Mucosa of descending colon (tissue), 3 donors: Measurements from ENCODE around the gene CCDC186. TPM values are rescaled to one million over a fixed set of nuclear protein-coding genes. Genes with fewer than 3 reads are reported as not detected.

Experiments used
- ATAC-seq: fragments of 200-7000 bp; cut with Tn5 transposase; one replicate; pipeline ENCODE4 v1.9.1; 2020; ENCODE audit warnings: mild to moderate bottlenecking, moderate library complexity
- DNase-seq, 3 donors: peaks; one replicate each; pipeline ENCODE4 v3.0.0-alpha.2; 2020
- H3K36me3 ChIP-seq: fragments of 200-600 bp; one replicate; pipeline ENCODE4 v1.8.0; 2021; ENCODE audit warnings: low read depth, mild to moderate bottlenecking
- H3K4me1 ChIP-seq: fragments of 200-600 bp; one replicate; pipeline ENCODE4 v1.8.0; 2021; ENCODE audit warnings: low read depth, mild to moderate bottlenecking
- H3K4me3 ChIP-seq: fragments of 200-600 bp; one replicate; pipeline ENCODE4 v1.8.0; 2021; ENCODE audit warnings: mild to moderate bottlenecking
- H3K9me3 ChIP-seq: fragments of 200-600 bp; one replicate; pipeline ENCODE4 v1.8.0; 2021; ENCODE audit warnings: mild to moderate bottlenecking
- CTCF ChIP-seq: fragments of 200-600 bp; IDR thresholded peaks from one replicate; pipeline ENCODE4 v1.8.0; 2022; ENCODE audit warnings: antibody characterized with exemption, mild to moderate bottlenecking
- intact Hi-C, 2 donors: fragments of 100-400 bp; cut with DNase I in 1 of 2; cut with micrococcal nuclease in 1 of 2; formaldehyde crosslinking; loops; one replicate each; pipeline versions ENCODE4 v1.11.0 to v1.11.1; 2022; cut with DNase I, micrococcal nuclease
- total RNA-seq, 3 donors: library from RNA; stranded (reverse); fragmentation: NEBNext Ultra II Directional in 2 of 3; extraction: Animal tissue kit (Norgen Biotek cat#: 25700) in 2 of 3; gene quantifications; one replicate each; pipeline versions ENCODE4 v1.2.1 to v1.2.4, GENCODE V29; 2021 to 2023
- donor health status: DM: no; HTN: no; CAD: no; lungs with moderate emphysema.
- donor health status: DM: no; HTN: no; CAD: no.
- donor health status: DM: no; HTN: yes; CAD: no.

Gene CCDC186
- total RNA-seq, 3 donors from 2014 or later = 36.4 to 54.8 (median 53.6) TPM

- no peak for DNase-seq
- no peak for ATAC-seq
- Histone ChIP-seq H3K4me3 (no peak overlapping the region), H3K4me1 (no peaks in the 10 kb centered on the region), H3K36me3 (no peaks in the 10 kb centered on the region), H3K9me3 (no peaks in the 10 kb centered on the region)
- intact Hi-C loops = no loop called here
- TF ChIP-seq CTCF = no peak
These were observed 38.1 kb upstream of the CCDC186 start for GRCh38 chr10:114212153-114212552.

- no peaks in the 10 kb centered on the region for H3K9me3 ChIP-seq
- no peak for ATAC-seq
- no peak for TF ChIP-seq CTCF
- intact Hi-C loops = no loop called here
- DNase-seq = no peak
- no peak overlapping the region for H3K4me3 ChIP-seq
- H3K4me1 ChIP-seq = no peaks in the 10 kb centered on the region
- no peaks in the 10 kb centered on the region for H3K36me3 ChIP-seq
These were observed 34.3 kb upstream of the CCDC186 start for GRCh38 chr10:114208351-114208750.

DNA sequence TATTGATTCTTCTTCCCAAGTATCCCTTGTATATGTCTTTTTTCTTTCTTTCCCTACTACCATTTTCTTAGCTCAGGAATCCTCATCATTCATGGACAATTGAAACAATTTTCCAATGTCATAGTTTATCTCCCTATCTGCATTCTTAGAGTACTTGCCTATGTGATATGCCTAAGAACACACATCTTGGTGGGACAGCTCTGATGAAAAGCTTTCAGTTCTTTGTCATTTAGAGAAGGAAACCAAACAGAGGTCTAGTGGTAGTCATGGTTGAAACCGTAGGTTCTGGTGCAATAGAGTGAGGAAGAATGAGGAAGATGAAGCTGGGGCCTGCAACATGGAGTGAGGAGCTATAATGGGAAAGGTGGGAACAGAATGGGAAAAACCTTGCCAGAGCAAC, 33.3 kb upstream of the CCDC186 start:
- intact Hi-C loops = no loop called here
- Histone ChIP-seq H3K4me3 (no peak overlapping the region), H3K9me3 (no peaks in the 10 kb centered on the region), H3K4me1 (no peaks in the 10 kb centered on the region), H3K36me3 (no peaks in the 10 kb centered on the region)
- no peak for DNase-seq
- TF ChIP-seq CTCF = no peak
- ATAC-seq = no peak

DNA sequence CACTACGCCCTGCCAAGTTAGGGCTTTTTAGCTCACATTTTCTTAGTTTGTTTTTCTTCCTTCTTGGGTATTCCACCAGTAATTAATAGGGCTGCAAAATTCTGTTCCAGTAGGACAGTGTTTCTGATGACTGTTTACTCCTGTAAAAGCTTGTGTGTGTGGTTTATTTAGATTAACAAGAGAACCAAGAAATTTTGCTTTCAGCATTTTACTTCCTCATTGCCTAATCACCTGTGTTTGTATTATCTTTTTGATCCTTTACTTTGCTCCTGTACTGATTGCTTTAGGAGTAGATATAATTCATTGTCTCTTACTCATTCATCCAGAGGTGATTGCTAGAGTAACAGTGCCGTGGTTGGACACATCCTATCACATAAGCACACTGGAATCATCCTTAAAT, 32.9 kb upstream of the CCDC186 start:
- Histone ChIP-seq H3K9me3 (no peaks in the 10 kb centered on the region), H3K4me3 (no peak overlapping the region), H3K4me1 (no peaks in the 10 kb centered on the region), H3K36me3 (no peaks in the 10 kb centered on the region)
- DNase-seq (no peak), ATAC-seq (peak; percentile 54)
- intact Hi-C loops = no loop called here
- TF ChIP-seq CTCF = no peak

DNA sequence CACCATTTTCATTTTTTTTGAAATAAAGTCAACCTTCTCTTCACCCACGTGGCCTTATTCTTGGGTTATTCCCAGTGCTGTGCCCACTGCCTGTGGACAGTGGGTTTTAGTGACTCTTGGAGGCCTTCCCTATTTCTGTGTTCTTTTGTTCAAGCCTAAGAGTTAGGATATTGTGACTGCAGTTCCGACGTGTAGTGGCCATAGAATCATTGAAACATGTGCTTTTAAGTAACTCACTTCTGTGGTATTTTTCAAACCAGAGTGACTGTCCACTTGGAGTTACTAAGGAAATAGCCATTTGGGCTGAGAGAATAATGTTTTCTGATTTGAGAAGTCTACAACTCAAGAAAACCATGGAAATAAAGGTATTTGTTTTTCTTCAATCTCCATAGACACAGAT, 28.8 kb upstream of the CCDC186 start:
- no peak for TF ChIP-seq CTCF
- DNase-seq (no peak), ATAC-seq (no peak)
- intact Hi-C loops = no loop called here
- Histone ChIP-seq H3K9me3 (no peaks in the 10 kb centered on the region), H3K4me3 (no peak overlapping the region), H3K4me1 (no peaks in the 10 kb centered on the region), H3K36me3 (no peaks in the 10 kb centered on the region)

GRCh38 chr10:114199239-114199638, 25.2 kb upstream of the CCDC186 start:
- no peak for TF ChIP-seq CTCF
- ATAC-seq (no peak), DNase-seq (no peak)
- H3K36me3 ChIP-seq = no peaks in the 10 kb centered on the region
- H3K4me1 ChIP-seq = no peaks in the 10 kb centered on the region
- H3K4me3 ChIP-seq = no peak overlapping the region
- intact Hi-C loops = no loop called here
- no peaks in the 10 kb centered on the region for H3K9me3 ChIP-seq
